K562 (cell line): ENCODE data around the gene ANAPC5. TPM values are rescaled to one million over a fixed set of nuclear protein-coding genes. Genes with fewer than 3 reads are reported as not detected.
A peak's percentile ranks its signal among the peaks of the same experiment; 100 is the strongest.

Source experiments
- ADNP ChIP-seq: fragments of 200-800 bp; sonication (Bioruptor generic); IDR thresholded peaks from 2 replicates; pipeline ENCODE4 v1.6.1; 2016; ENCODE audit warnings: missing genetic modification characterization, missing compliant biosample characterization
- ARID1B ChIP-seq: fragments of 450-650 bp; IDR thresholded peaks from 2 replicates; pipeline ENCODE4 v1.6.1; 2016; ENCODE audit warnings: antibody characterized with exemption, mild to moderate bottlenecking, inconsistent platforms
- CCNT2 ChIP-seq: IDR thresholded peaks from 2 replicates; pipeline ENCODE4 v1.6.1; 2011; ENCODE audit warnings: borderline replicate concordance, low read depth, mild to moderate bottlenecking, moderate library complexity, mixed read lengths, low read length; ENCODE audit not compliant: insufficient read length; ENCODE audit errors: extremely low read depth
- PCBP1 ChIP-seq: fragments of 200-400 bp; formaldehyde crosslinking; IDR thresholded peaks from 2 replicates; pipeline ENCODE4 v1.6.1; 2018; ENCODE audit warnings: mild to moderate bottlenecking, low read depth, low read length; ENCODE audit not compliant: poor library complexity, severe bottlenecking
- PML ChIP-seq: IDR thresholded peaks from 2 replicates; pipeline ENCODE4 v1.6.1; 2012; ENCODE audit warnings: low read length, inconsistent platforms
- RFX5 ChIP-seq: IDR thresholded peaks from 2 replicates; pipeline ENCODE4 v1.6.1; 2011; ENCODE audit warnings: low read depth, mild to moderate bottlenecking, improper control_type of control experiment, low read length
- SP1 ChIP-seq: sonication (generic); formaldehyde crosslinking; IDR thresholded peaks from 2 replicates; pipeline ENCODE4 v1.8.1; 2022; ENCODE audit warnings: mild to moderate bottlenecking, missing genetic modification reagents
- TARDBP ChIP-seq: fragments of 450-650 bp; IDR thresholded peaks from 2 replicates; pipeline ENCODE4 v1.6.1; 2016
- ZNF253 ChIP-seq: fragments of 250-450 bp; sonication (Bioruptor Pico); conservative IDR thresholded peaks from 2 replicates; pipeline ENCODE4 v1.6.1; 2021; ENCODE audit warnings: mild to moderate bottlenecking
- ZNF282 ChIP-seq: sonication (generic); formaldehyde crosslinking; IDR thresholded peaks from 2 replicates; pipeline ENCODE4 v1.8.1; 2023; ENCODE audit warnings: missing genetic modification reagents
- polyA plus RNA-seq, 8 experiments: library from polyadenylated mRNA; depleted of rRNA in 4 of 8; stranded (reverse) in 5 of 8; unstranded in 3 of 8; fragments of >200 nt; fragmentation: Nextera tagmentation in 2 of 8; fragmentation: Illumina TruSeq in 1 of 8; extraction: Ambion mirVana in 2 of 8; extraction: Trizol in 1 of 8; gene quantifications; 2 replicates each; pipeline versions ENCODE4 v1.2.1 to v1.2.3, GENCODE V29; 2011 to 2014; ENCODE audit warnings: inconsistent platforms in 1 of 8, missing spikeins in 1 of 8
- total RNA-seq, 7 experiments: library from RNA; depleted of rRNA in 6 of 7; stranded (reverse); fragments of >200 nt in 6 of 7; fragmentation: Illumina TruSeq in 2 of 7; extraction: Trizol in 2 of 7; gene quantifications; 2 replicates each; pipeline versions ENCODE4 v1.2.1 to v1.2.3, GENCODE V29; 2011 to 2021; ENCODE audit warnings: low replicate concordance in 1 of 7
- TF ChIP-seq, protein P1 (sequence below), 2 experiments: fragments of 450-650 bp; formaldehyde crosslinking in 1 of 2; IDR thresholded peaks; 2 replicates each; pipeline versions ENCODE4 v1.4.0 to v1.6.1; 2014 to 2020; ENCODE audit warnings: mild to moderate bottlenecking in 2 of 2, borderline replicate concordance in 1 of 2, low read depth in 1 of 2
- TF ChIP-seq, protein P2 (sequence below), 2 experiments: IDR thresholded peaks; 2 replicates each; pipeline ENCODE4 v1.6.1; 2012; ENCODE audit warnings: improper control_type of control experiment in 2 of 2, low read depth in 2 of 2, low read length in 2 of 2, borderline replicate concordance in 1 of 2
- TF ChIP-seq, protein P3 (sequence below), 2 experiments: fragments of 450-650 bp in 1 of 2; sonication (generic) in 1 of 2; formaldehyde crosslinking; conservative IDR thresholded peaks; 2 replicates each; pipeline versions ENCODE4 v1.4.0 to v1.8.1; 2020 to 2022; ENCODE audit warnings: mild to moderate bottlenecking in 1 of 2, missing genetic modification reagents in 1 of 2
- TF ChIP-seq, protein P4 (sequence below): fragments of 250-450 bp; sonication (Bioruptor Pico); IDR thresholded peaks from 2 replicates; pipeline ENCODE4 v1.4.0; 2020

The ANAPC5 gene
- total and polyA plus RNA-seq, 9 of the 15 experiments (the other 6 are each of a cell fraction or from before 2014, with no cell fraction given), result 136 to 315 (median 197) TPM

DNA sequence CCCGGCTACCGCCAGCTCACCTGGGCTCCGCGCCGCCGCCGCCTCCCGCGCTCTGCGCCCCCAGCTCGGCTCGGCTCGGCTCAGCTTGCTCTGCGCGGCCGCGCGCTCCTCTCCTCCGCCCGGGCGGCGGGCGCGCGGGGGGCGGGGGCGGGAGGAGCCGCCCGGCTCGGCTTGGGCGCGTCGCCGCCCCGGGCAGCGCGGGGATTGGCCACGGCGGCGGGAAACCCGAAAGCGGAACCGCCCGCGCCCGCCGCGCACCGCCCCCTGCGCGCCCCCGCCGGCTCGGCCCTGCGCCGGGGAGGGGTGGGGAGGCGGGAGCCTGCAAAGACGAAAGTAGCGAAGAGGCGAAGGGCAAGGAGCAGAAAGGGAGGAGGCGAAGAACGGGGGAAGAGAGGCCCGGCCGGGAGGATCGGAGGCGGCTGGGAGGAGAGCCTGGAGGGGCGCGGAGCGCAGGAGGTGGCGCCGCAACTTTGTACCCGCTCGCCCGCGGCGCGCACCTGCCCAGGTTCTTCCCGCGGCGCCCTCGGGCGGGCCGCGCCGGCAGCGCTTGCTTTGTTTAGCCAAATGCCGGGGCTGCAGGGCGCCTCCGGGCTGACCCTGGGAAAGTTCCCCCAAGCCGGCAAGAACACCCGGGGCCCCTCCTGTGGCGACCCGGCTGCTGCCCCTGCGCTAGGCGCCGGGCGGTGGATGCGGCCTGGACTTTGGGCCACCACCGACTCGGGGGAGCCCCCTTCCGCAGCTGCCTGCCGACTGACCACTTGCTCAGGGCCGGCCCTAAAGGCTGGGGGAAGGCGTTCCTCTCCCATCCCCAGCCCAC, 55.4 kb downstream of the ANAPC5 start, which contains the start of gene CAMKK2 (continued):
- TF ChIP-seq, protein P1, sequence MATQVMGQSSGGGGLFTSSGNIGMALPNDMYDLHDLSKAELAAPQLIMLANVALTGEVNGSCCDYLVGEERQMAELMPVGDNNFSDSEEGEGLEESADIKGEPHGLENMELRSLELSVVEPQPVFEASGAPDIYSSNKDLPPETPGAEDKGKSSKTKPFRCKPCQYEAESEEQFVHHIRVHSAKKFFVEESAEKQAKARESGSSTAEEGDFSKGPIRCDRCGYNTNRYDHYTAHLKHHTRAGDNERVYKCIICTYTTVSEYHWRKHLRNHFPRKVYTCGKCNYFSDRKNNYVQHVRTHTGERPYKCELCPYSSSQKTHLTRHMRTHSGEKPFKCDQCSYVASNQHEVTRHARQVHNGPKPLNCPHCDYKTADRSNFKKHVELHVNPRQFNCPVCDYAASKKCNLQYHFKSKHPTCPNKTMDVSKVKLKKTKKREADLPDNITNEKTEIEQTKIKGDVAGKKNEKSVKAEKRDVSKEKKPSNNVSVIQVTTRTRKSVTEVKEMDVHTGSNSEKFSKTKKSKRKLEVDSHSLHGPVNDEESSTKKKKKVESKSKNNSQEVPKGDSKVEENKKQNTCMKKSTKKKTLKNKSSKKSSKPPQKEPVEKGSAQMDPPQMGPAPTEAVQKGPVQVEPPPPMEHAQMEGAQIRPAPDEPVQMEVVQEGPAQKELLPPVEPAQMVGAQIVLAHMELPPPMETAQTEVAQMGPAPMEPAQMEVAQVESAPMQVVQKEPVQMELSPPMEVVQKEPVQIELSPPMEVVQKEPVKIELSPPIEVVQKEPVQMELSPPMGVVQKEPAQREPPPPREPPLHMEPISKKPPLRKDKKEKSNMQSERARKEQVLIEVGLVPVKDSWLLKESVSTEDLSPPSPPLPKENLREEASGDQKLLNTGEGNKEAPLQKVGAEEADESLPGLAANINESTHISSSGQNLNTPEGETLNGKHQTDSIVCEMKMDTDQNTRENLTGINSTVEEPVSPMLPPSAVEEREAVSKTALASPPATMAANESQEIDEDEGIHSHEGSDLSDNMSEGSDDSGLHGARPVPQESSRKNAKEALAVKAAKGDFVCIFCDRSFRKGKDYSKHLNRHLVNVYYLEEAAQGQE (IDR thresholded peaks at IDR 0.05; ENCODE audit: borderline replicate concordance), result peak; percentile 35
- TF ChIP-seq, protein P1 (CRISPR knock-in tag; IDR thresholded peaks at IDR 0.05; ENCODE audit: low read depth), result 0 out of 2 replicates have a peak, but pooled peaks have one; percentile 21
- peak; percentile 59 for TF ChIP-seq PCBP1
- TF ChIP-seq RFX5, result no peak
- TF ChIP-seq, protein P2, sequence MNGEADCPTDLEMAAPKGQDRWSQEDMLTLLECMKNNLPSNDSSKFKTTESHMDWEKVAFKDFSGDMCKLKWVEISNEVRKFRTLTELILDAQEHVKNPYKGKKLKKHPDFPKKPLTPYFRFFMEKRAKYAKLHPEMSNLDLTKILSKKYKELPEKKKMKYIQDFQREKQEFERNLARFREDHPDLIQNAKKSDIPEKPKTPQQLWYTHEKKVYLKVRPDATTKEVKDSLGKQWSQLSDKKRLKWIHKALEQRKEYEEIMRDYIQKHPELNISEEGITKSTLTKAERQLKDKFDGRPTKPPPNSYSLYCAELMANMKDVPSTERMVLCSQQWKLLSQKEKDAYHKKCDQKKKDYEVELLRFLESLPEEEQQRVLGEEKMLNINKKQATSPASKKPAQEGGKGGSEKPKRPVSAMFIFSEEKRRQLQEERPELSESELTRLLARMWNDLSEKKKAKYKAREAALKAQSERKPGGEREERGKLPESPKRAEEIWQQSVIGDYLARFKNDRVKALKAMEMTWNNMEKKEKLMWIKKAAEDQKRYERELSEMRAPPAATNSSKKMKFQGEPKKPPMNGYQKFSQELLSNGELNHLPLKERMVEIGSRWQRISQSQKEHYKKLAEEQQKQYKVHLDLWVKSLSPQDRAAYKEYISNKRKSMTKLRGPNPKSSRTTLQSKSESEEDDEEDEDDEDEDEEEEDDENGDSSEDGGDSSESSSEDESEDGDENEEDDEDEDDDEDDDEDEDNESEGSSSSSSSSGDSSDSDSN (IDR thresholded peaks at IDR 0.05; ENCODE audit: borderline replicate concordance in 1 of 2, low read depth in 2 of 2, low read length in 2 of 2), result peak in 1 of 2 experiments; percentile 54; a peak in 1 of 4 replicates
- no peak for TF ChIP-seq ARID1B
- TF ChIP-seq, protein P3, sequence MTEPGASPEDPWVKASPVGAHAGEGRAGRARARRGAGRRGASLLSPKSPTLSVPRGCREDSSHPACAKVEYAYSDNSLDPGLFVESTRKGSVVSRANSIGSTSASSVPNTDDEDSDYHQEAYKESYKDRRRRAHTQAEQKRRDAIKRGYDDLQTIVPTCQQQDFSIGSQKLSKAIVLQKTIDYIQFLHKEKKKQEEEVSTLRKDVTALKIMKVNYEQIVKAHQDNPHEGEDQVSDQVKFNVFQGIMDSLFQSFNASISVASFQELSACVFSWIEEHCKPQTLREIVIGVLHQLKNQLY (CRISPR knock-in tag; conservative IDR thresholded peaks at IDR 0.05), result no peak
- TF ChIP-seq PML, result no peak; the same call in 1 of the 2 replicates
- TF ChIP-seq ADNP (tag), result no peak
- no peak for TF ChIP-seq ZNF282 (CRISPR knock-in tag)
- peak; percentile 39; the same call in 1 of the 2 replicates for TF ChIP-seq SP1
- TF ChIP-seq, protein P4, sequence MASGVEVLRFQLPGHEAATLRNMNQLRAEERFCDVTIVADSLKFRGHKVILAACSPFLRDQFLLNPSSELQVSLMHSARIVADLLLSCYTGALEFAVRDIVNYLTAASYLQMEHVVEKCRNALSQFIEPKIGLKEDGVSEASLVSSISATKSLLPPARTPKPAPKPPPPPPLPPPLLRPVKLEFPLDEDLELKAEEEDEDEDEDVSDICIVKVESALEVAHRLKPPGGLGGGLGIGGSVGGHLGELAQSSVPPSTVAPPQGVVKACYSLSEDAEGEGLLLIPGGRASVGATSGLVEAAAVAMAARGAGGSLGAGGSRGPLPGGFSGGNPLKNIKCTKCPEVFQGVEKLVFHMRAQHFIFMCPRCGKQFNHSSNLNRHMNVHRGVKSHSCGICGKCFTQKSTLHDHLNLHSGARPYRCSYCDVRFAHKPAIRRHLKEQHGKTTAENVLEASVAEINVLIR (CRISPR knock-in tag), result no peak
- no peak for TF ChIP-seq TARDBP
- peak; percentile 74 for TF ChIP-seq CCNT2
- TF ChIP-seq ZNF253 (CRISPR knock-in tag), result no peak
